LNCaP clone FGC (cell line): ENCODE measurements around the gene NOC4L.

Experiments
- DNase-seq: peaks from one replicate; pipeline ENCODE4 v3.0.0-alpha.2; 2011; ENCODE audit warnings: low read depth
- H3K4me3 ChIP-seq: 2 replicates; pipeline ENCODE4 v1.5.1; 2011; ENCODE audit warnings: mild to moderate bottlenecking, low read depth, low read length, control low read depth
- TF ChIP-seq, protein P1 (sequence below): IDR thresholded peaks from 2 replicates; pipeline ENCODE4 v1.5.1; 2012; ENCODE audit warnings: mild to moderate bottlenecking; ENCODE audit not compliant: control insufficient read depth, insufficient read depth; ENCODE audit errors: extremely low read depth

The NOC4L gene

DNA sequence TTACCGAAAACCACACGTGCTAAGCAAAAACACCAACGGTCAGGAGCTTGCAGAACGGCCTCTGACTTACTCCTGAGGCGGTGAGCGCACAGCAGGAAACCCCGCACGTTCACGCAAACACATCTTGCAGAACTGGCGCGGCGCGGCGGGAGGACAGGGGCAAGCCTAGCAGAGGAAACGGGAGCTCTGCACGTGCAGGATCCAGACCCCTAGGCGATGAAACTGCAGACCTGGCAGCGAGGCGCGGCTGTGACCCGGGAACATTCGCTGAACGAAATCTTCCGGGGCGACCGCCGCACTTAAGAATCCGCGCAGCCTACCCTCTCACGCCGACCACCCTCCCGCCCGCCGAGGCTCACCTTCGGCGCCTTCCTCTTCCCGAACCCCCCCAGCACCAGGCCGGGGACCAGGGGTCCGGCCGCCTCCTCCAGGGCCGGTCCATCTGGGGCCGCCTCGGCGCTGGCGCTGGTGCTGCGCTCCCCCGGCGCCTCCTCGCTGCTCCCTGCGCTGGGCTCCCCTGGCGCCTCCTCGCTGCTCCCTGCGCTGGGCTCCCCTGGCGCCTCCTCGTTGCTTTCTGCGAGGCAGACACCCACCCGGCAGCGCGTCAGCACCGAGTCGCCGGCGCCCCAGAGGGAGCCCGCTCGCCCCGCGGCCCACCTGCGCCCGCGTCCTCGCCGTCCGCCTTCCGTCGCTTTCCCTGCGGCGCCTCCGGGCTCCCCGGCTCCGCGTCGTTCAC, 753 bp upstream of the NOC4L start:
- no peak for DNase-seq
- peak overlapping the region; percentile 71 for H3K4me3 ChIP-seq
- TF ChIP-seq, protein P1, sequence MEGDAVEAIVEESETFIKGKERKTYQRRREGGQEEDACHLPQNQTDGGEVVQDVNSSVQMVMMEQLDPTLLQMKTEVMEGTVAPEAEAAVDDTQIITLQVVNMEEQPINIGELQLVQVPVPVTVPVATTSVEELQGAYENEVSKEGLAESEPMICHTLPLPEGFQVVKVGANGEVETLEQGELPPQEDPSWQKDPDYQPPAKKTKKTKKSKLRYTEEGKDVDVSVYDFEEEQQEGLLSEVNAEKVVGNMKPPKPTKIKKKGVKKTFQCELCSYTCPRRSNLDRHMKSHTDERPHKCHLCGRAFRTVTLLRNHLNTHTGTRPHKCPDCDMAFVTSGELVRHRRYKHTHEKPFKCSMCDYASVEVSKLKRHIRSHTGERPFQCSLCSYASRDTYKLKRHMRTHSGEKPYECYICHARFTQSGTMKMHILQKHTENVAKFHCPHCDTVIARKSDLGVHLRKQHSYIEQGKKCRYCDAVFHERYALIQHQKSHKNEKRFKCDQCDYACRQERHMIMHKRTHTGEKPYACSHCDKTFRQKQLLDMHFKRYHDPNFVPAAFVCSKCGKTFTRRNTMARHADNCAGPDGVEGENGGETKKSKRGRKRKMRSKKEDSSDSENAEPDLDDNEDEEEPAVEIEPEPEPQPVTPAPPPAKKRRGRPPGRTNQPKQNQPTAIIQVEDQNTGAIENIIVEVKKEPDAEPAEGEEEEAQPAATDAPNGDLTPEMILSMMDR: no peak

DNA sequence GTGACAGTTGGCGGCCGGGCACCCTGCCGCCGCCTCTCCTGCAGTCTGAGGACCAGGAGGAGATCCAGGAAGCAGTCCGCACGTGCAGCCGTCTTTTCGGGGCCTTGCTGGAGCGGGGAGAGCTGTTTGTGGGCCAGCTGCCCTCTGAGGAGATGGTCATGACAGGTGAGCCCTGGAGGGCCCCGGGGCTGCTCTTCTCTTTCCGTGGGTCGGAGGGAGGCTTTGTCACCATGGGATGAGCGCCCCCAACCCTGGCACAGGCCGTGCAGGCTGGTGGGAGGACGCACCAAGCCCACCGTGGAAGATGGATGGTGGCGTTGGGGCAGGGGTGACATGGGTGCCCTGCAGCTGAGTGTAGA, 532 bp downstream of the NOC4L start:
- TF ChIP-seq, protein P1: no peak
- no peak for DNase-seq
- peak overlapping the region; percentile 71 for H3K4me3 ChIP-seq

DNA sequence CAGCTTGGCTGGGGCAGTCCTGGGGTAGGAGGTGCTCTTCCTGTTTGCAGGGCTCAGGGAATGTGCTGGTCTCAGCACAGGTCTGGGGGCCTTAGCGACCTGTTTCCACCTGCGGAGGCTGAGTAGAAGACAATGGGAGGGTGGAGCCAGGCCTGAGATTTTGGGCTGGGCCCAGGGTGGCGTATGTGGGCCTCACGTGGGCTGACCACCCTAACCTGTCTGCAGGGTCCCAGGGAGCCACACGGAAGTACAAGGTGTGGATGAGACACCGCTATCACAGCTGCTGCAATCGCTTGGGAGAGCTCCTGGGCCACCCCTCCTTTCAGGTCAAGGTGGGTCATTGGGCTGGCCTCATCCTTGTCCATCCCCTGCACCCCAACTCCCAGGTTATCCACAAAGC, 1.1 kb downstream of the NOC4L start:
- TF ChIP-seq, protein P1: no peak
- peak overlapping the region; percentile 71 for H3K4me3 ChIP-seq
- DNase-seq: no peak

DNA sequence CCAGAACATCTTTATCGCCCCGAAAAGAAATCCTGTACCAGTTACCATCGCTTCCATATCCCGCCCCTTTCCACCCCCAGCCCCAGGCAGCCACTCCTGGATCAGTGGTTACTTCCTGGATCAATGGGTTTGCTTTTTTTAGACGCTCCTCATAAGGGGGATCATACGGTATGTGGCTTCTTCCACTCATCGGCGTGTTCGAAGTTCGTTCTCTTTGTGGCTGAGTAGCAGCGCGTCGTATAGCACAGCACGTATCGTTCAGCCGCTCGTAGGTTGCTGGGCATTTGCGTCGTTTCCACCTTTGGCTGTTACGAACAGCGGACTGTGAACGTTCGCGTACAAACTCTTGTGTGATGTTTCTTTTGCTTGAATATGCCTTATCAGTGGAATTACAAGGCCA, 1.8 kb downstream of the NOC4L start:
- TF ChIP-seq, protein P1: no peak
- no peak for DNase-seq
- no peak overlapping the region for H3K4me3 ChIP-seq

DNA sequence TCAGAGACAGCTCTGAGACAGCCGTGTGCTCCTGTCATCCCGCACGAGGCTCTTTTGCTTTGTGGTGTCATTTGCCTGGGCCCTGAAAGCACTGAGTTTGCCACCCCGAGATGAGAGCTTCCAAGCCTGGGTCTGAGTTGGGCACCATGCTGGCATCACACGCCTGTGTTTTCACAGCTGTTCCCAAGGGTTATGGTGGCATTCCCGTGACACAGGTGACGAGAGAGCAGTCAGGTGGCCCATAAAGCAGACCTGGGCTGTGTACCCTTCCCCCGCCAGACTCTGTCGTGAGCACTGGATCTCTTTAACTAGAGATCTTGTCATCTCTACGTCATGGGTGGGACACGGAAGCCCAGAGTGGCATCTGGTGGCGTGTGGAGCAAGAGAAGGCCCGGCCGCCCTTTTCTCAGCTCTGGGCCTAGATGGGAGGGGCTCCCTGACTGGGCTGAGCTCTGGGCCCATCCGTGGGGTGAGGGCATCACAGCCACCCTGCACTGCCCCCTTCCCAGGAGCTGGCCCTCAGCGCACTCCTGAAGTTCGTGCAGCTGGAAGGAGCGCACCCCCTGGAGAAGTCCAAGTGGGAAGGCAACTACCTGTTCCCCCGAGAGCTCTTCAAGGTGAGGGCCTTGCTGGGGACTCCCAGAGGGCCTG, 2.6 kb downstream of the NOC4L start:
- no peak overlapping the region for H3K4me3 ChIP-seq
- no peak for DNase-seq
- TF ChIP-seq, protein P1: no peak

DNA sequence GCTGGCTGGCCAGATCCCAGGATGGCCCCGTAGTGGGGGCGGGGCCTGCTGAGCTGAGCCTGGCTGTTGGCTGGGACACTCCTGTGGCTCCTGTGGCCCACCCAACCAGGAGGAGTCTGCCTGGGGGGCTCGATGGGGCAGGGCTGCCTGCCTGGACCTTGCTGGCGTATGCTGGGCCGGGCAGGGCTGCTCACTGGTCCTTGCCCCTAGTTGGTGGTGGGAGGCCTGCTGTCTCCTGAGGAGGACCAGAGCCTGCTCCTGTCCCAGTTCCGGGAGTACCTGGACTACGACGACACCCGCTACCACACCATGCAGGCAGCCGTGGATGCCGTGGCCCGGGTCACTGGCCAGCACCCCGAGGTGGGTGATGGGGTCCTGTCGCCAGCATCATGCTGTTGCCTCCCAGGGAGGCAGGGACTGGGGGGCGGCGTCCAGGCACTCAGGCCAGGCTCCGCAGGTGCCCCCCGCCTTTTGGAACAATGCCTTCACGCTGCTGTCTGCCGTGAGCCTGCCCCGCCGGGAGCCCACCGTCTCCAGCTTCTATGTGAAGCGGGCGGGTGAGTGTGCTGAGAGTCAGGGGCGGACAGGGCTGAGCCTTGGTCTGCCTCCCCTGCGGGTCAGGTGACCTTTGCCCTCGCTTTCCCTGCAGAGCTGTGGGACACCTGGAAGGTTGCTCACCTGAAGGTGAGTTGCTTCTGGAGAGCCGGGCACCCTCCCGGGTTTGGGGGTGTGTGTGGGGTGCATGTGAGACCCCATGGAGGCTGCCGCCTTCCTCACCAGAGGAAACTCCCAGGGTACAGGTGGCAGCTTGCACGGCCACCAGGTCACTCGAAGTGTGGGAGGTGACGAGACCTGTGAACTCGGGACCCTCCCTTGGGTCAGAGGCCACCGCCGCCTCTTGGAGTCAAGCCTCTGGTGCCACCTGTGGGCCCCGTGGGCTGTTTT, 3.4 kb downstream of the NOC4L start:
- TF ChIP-seq, protein P1: no peak
- DNase-seq: no peak
- H3K4me3 ChIP-seq: no peak overlapping the region
